ENCODE measurements around the gene CXorf38.

GRCh38 chrX:40683245-40683644, 35.9 kb upstream of the CXorf38 start:
- TF ChIP-seq POLR2A (IDR thresholded peaks at IDR 0.05; ENCODE audit: low read length) = no peak
- TF ChIP-seq GATA1 (IDR thresholded peaks at IDR 0.05; ENCODE audit: low read depth, low read length) = no peak
